Neural progenitor cell (in vitro differentiated cells): ENCODE measurements around the gene TCF7L1.

Experiments used
- EZH2phosphoT487 ChIP-seq: fragments of 200-600 bp; sonication (generic); IDR thresholded peaks from 2 replicates; pipeline ENCODE4 v1.6.1; 2017; ENCODE audit warnings: antibody characterized with exemption
- TF ChIP-seq, protein P1 (sequence below): fragments of 200-600 bp; sonication (generic); IDR thresholded peaks from 2 replicates; pipeline ENCODE4 v1.5.1; 2017; ENCODE audit warnings: antibody characterized with exemption, mild to moderate bottlenecking

DNA sequence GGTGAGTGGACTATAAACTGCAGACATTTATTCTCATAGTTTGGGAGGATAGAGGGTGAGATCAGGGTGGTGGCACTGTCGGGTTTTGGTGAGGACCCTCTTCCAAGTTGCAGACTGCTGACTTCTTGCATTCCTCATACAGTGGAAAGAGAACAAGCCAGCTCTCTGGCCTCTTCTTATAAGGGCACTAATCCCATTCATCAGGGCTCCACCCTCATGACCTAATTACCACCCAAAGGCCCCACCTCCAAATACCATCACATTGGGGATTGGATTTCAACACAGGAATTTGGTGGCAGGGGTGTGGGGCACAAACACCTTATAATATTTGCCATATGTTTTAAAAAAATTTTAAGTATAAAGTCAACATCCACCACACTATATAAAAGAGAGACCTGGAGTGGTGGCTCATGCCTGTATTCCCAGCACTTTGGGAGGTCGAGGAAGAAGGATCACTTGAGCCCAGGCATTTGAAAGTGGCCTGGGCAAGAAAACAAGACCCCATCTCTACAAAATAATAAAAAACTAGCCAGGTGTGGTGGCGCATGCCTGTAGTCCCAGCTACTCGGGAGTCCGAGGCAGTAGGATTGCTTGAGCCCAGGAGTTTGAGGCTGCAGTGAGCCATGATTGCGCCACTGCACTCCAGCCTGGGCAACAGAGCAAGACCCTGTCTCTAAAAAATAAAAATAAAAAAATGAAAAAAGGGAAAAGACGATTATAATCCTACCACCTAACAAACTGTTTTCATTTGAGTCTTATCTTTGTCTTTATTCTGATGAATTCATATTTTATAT is 44.0 kb downstream of the TCF7L1 start:
- TF ChIP-seq, protein P1, sequence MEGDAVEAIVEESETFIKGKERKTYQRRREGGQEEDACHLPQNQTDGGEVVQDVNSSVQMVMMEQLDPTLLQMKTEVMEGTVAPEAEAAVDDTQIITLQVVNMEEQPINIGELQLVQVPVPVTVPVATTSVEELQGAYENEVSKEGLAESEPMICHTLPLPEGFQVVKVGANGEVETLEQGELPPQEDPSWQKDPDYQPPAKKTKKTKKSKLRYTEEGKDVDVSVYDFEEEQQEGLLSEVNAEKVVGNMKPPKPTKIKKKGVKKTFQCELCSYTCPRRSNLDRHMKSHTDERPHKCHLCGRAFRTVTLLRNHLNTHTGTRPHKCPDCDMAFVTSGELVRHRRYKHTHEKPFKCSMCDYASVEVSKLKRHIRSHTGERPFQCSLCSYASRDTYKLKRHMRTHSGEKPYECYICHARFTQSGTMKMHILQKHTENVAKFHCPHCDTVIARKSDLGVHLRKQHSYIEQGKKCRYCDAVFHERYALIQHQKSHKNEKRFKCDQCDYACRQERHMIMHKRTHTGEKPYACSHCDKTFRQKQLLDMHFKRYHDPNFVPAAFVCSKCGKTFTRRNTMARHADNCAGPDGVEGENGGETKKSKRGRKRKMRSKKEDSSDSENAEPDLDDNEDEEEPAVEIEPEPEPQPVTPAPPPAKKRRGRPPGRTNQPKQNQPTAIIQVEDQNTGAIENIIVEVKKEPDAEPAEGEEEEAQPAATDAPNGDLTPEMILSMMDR: no peak
- TF ChIP-seq EZH2phosphoT487: no peak
